Neutrophil (primary cell): ENCODE measurements around the gene GEMIN2.

Experiments used
- H3K27ac ChIP-seq: fragments of 200-600 bp; sonication (generic); 2 replicates; pipeline ENCODE4 v1.5.1; 2016; ENCODE audit warnings: mild to moderate bottlenecking, moderate library complexity
- H3K27me3 ChIP-seq: fragments of 200-600 bp; sonication (generic); 2 replicates; pipeline ENCODE4 v1.6.0; 2016; ENCODE audit warnings: mild to moderate bottlenecking
- H3K36me3 ChIP-seq: fragments of 200-600 bp; sonication (generic); 2 replicates; pipeline ENCODE4 v1.5.1; 2017
- H3K4me1 ChIP-seq, 2 experiments: fragments of 200-600 bp in 1 of 2; sonication (generic) in 1 of 2; 1 replicate in 1 of 2; 2 replicates in 1 of 2; pipeline versions ENCODE4 v1.5.1 to v1.6.1; 2013 to 2016; ENCODE audit warnings: low read depth in 1 of 2, low read length in 1 of 2, mild to moderate bottlenecking in 1 of 2, moderate library complexity in 1 of 2; ENCODE audit not compliant: control insufficient read depth in 1 of 2, insufficient read depth in 1 of 2
- H3K4me3 ChIP-seq, 2 experiments: fragments of 200-600 bp in 1 of 2; sonication (generic) in 1 of 2; 1 replicate in 1 of 2; 2 replicates in 1 of 2; pipeline ENCODE4 v1.5.1; 2013 to 2016; ENCODE audit warnings: low read depth in 1 of 2, low read length in 1 of 2, mild to moderate bottlenecking in 1 of 2, moderate library complexity in 1 of 2
- H3K9me3 ChIP-seq: fragments of 200-600 bp; sonication (generic); 2 replicates; pipeline ENCODE4 v1.5.1; 2016
- CTCF ChIP-seq: fragments of 200-600 bp; sonication (generic); IDR thresholded peaks from 2 replicates; pipeline ENCODE4 v1.5.1; 2016; ENCODE audit warnings: antibody characterized with exemption

GEMIN2 gene

GRCh38 chr14:39184628-39185255 lies 70.6 kb downstream of the GEMIN2 start:
- H3K4me1 ChIP-seq: peaks cover 0 to 6% of the 10 kb centered on the region in 2 experiments
- H3K27ac ChIP-seq: no peak overlapping the region
- H3K27me3 ChIP-seq: no peaks in the 10 kb centered on the region
- no peaks in the 10 kb centered on the region for H3K9me3 ChIP-seq
- no peak for TF ChIP-seq CTCF
- peaks cover 62% of the 10 kb centered on the region for H3K36me3 ChIP-seq
- no peak overlapping the region for H3K4me3 ChIP-seq

- no peak overlapping the region for H3K27ac ChIP-seq
- no peaks in the 10 kb centered on the region for H3K27me3 ChIP-seq
- H3K9me3 ChIP-seq: no peaks in the 10 kb centered on the region
- no peak for TF ChIP-seq CTCF
- H3K4me3 ChIP-seq: no peak overlapping the region
- H3K4me1 ChIP-seq: peaks cover 0 to 6% of the 10 kb centered on the region in 2 experiments
- H3K36me3 ChIP-seq: peaks cover 55% of the 10 kb centered on the region
Measured at GRCh38 chr14:39185256-39186049, 71.3 kb downstream of the GEMIN2 start.
